ENCODE measurements around the gene FTCDNL1. TPM values are rescaled to one million over a fixed set of nuclear protein-coding genes. Genes with fewer than 3 reads are reported as not detected.

The FTCDNL1 gene
- total and polyA plus RNA-seq, 2 experiments from 2014 or later = 1.9 to 3.2 TPM

GRCh38 chr2:199868431-199869226 is 17.6 kb upstream of the FTCDNL1 start:
- Histone ChIP-seq H3K36me3 (no peaks in the 10 kb centered on the region), H3K27ac (no peak overlapping the region)

GRCh38 chr2:199865905-199866304 is 14.9 kb upstream of the FTCDNL1 start:
- no peak for DNase-seq (ENCODE audit: low read depth in 1 of 2, low spot score in 1 of 2)
- Histone ChIP-seq H3K27me3 (peaks cover 9% of the 10 kb centered on the region), H3K9me3 (ENCODE audit: low read depth) (no peaks in the 10 kb centered on the region), H3K36me3 (no peaks in the 10 kb centered on the region), H3K4me3 (no peak overlapping the region), H3K27ac (no peak overlapping the region), H3K4me1 (ENCODE audit: low read depth) (no peaks in the 10 kb centered on the region)
- TF ChIP-seq CTCF (IDR thresholded peaks at IDR 0.05; ENCODE audit: low read depth, low read length) = no peak

More at GRCh38 chr2:199868431-199869226, 17.6 kb upstream of the FTCDNL1 start:
- H3K27me3 ChIP-seq = no peaks in the 10 kb centered on the region
- no peak for TF ChIP-seq CTCF (IDR thresholded peaks at IDR 0.05; ENCODE audit: low read depth, low read length)
- DNase-seq (ENCODE audit: low read depth in 1 of 2, low spot score in 1 of 2) = no peak
- H3K4me1 ChIP-seq (ENCODE audit: low read depth) = no peaks in the 10 kb centered on the region
- no peak overlapping the region for H3K4me3 ChIP-seq
- no peaks in the 10 kb centered on the region for H3K9me3 ChIP-seq (ENCODE audit: low read depth)

- no peaks in the 10 kb centered on the region for H3K4me1 ChIP-seq (ENCODE audit: low read depth)
- H3K9me3 ChIP-seq (ENCODE audit: low read depth) = no peaks in the 10 kb centered on the region
- peak in 1 of 2 donors; percentile 7 for DNase-seq (ENCODE audit: low read depth in 1 of 2, low spot score in 1 of 2)
- no peak overlapping the region for H3K27ac ChIP-seq
- TF ChIP-seq CTCF (IDR thresholded peaks at IDR 0.05; ENCODE audit: low read depth, low read length) = no peak
- no peak overlapping the region for H3K4me3 ChIP-seq
- no peaks in the 10 kb centered on the region for H3K36me3 ChIP-seq
- H3K27me3 ChIP-seq = peaks cover 9% of the 10 kb centered on the region
Observed at GRCh38 chr2:199862788-199863187, 11.8 kb upstream of the FTCDNL1 start.

GRCh38 chr2:199861132-199861774 is 10.3 kb upstream of the FTCDNL1 start:
- peak in 1 of 2 donors; percentile 50 for DNase-seq (ENCODE audit: low read depth in 1 of 2, low spot score in 1 of 2)
- Histone ChIP-seq H3K36me3 (no peaks in the 10 kb centered on the region), H3K4me1 (ENCODE audit: low read depth) (no peaks in the 10 kb centered on the region), H3K27me3 (peaks cover 9% of the 10 kb centered on the region), H3K4me3 (no peak overlapping the region), H3K9me3 (ENCODE audit: low read depth) (no peaks in the 10 kb centered on the region), H3K27ac (no peak overlapping the region)
- peak; percentile 63 for TF ChIP-seq CTCF (IDR thresholded peaks at IDR 0.05; ENCODE audit: low read depth, low read length)

GRCh38 chr2:199855812-199856211 is 4.8 kb upstream of the FTCDNL1 start:
- H3K4me1 ChIP-seq (ENCODE audit: low read depth) = no peaks in the 10 kb centered on the region
- no peak overlapping the region for H3K4me3 ChIP-seq
- TF ChIP-seq CTCF (IDR thresholded peaks at IDR 0.05; ENCODE audit: low read depth, low read length) = no peak
- no peaks in the 10 kb centered on the region for H3K27me3 ChIP-seq
- no peak overlapping the region for H3K27ac ChIP-seq
- no peaks in the 10 kb centered on the region for H3K36me3 ChIP-seq
- no peaks in the 10 kb centered on the region for H3K9me3 ChIP-seq (ENCODE audit: low read depth)
- DNase-seq (ENCODE audit: low read depth in 1 of 2, low spot score in 1 of 2) = no peak

Data from cardiac muscle cell (in vitro differentiated cells and primary cell).